ENCODE data around the gene PEX13. TPM values are rescaled to one million over a fixed set of nuclear protein-coding genes. Genes with fewer than 3 reads are reported as not detected.
A peak's percentile ranks its signal among the peaks of the same experiment; 100 is the strongest.
"Not testable (repeated sequence)": the region's sequence is repeated elsewhere in the genome, so short reads cannot be mapped to it uniquely, and the experiment has no call there.

The PEX13 gene
- polyA plus RNA-seq, 4 donors = 27.5 to 31.3 (median 28.9) TPM

DNA sequence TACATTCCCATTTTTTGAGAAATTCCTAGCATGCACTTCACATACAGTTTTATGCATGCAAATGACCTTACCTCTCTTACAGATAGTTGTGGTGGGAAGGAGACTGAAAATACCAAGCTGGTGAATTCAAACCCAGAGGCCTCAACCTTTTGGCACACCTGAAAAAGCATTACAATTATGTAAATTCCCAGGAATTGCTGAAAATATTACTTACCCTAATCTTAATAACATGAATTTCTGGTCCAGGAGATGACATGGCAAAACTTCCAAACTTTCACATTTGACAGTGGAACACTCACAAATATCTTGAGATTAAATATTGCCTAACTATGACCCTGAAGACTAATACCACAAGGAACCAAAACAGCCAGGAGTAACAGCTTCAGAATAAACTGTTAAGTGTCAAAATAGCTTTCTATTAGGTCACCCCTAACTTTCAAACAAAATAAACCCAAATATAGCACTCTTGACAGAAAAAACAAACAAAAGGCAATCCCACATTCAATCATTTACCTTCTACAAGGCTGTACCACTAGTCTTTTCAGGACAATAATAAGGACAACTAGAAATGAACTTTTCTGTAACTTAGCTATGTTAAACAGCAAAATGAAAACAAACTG lies 10.9 kb upstream of the PEX13 start:
- DNase-seq (ENCODE audit: low read depth in 4 of 4, low spot score in 3 of 4) = no peak

DNA sequence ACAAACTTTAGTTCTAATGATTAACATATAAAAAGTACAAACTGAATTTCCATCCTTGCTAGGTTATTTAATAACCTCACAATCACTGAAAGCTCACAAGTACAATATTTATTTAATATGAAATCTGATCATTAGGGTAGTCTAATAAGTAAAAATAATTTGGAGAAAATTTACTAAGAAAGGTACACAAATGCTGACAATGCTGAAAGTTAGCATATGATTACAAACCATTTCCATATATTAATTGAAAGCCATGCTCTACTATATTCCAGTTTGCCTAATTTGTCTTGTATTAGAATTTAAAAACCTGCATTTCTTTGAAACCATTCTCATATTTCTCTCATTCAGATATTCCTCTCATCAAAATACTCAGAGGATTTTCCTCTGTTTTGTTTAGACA lies 8.2 kb upstream of the PEX13 start:
- no peak for DNase-seq (ENCODE audit: low read depth in 4 of 4, low spot score in 3 of 4)

DNA sequence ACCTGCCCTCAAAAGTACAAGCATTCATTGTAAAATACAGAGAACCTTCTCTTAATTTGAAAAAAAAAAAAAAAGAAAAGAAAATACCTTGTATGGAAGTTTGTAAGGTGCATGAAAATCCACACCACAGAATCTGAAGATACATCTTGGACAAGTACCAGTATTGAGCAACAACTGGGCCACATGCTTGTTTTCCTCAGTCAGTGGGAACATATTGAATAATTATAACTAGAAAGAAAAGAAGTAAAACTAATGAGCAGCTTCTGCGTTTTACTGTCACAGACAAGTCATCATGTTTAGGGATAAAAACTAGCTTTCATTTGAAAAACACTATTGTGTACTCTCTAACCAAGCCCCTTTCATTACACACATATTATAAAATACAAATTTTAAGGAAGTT lies 5.8 kb upstream of the PEX13 start:
- no peak for DNase-seq (ENCODE audit: low read depth in 4 of 4, low spot score in 3 of 4)

DNA sequence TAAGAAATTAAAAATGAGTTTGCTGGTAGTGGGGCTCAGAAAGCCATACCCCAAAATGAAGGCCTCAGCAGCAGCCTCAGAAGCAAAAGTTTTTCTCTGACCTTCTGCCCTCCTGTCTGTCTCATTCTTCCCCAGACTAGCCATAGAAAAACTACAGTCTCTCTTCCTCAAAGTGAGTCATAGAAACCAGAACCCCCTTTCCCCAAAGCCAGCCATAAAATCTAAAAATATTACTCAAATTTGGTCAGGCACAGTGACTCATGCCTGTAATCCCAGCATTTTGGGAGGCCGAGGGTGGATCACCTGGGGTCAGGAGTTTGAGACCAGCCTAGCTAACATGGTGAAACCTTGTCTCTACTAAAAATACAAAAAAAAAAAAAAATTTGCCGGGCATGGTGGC lies 5.2 kb upstream of the PEX13 start:
- DNase-seq (ENCODE audit: low read depth in 4 of 4, low spot score in 3 of 4) = not testable (repeated sequence)

DNA sequence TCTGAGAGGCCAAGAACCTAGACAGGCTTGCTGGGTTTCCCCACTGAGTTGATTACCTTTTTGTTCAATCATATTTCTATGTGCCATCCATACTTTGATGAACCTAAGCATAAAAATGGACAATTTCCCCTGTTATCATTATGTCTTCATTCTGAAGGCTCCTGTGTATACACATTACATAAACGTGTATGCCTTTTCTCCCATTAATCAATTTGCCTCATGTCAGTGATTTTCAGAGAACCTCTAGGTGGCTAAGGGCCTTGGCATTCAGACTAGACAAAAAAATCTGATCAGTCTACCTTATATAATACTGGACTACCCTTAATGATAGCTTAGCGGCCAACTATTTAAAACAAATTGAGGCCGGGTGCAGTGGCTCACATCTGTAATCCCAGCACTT lies 4.1 kb upstream of the PEX13 start:
- no peak for DNase-seq (ENCODE audit: low read depth in 4 of 4, low spot score in 3 of 4)

DNA sequence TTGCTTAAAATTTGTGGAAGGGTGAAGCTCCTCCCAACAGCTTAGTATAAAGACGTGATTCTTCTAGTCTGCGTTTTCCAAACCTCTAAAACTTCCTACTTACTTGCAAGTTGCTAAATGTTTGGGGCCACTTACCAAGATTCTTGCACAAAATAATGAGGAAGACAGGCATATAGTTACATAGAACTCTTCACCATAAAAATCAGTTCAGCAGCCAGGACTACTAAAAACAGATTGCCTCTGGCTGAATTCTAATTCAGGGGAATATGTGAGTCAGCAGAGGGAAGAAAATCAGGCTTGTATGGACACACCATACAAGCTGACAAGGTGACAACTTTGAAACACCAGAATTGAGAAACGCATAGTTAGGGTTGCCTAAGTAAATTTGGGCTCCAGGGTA lies 2.8 kb upstream of the PEX13 start:
- no peak for DNase-seq (ENCODE audit: low read depth in 4 of 4, low spot score in 3 of 4)

DNA sequence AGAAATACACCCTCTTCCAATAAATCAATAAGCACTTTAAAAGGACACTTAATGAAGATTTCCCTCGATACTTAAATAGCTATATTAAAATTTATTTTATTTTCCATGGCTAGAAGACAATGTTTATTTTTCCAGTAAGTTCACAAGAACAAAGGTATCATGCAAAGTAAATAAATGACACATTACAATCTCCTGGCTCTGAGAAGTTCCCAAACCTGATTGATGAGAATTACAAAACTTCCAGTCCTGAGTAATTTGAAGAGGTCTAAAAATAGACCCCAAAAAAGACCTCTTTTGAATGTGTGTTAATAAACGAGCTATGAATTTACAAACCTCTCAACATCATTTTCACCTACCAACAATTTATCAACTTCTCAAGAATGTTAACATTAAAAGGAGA lies 1.5 kb upstream of the PEX13 start:
- no peak for DNase-seq (ENCODE audit: low read depth in 4 of 4, low spot score in 3 of 4)

DNA sequence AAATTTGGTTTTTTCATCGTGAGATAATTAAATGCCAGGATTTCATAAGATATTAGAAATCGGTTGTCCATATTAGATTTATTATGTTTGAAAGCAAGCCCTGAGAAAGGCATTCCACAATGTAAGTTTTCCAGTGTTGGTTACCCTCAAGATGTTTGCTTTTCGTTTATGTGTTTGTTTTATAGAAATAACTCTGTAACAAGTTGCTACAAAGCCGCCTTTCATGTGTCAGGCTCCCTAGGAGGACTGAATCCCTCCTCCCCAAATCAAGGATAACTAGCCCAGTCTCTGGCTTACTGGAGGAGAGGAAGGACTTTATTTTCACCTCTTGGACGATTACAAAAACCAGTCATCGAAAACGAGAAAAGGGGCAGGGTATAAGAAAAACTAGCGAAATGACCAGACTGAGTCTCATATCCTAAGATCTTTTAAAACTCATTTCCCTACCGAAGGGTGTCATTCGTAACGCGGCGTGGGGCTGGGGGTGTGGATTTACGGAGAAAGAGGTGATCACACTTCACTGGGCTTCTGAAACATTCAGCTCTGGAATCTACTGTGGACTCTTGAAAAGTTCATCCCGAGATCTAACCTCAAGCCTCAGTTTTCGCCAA lies 1.0 kb upstream of the PEX13 start:
- no peak for DNase-seq (ENCODE audit: low read depth in 4 of 4, low spot score in 3 of 4)

DNA sequence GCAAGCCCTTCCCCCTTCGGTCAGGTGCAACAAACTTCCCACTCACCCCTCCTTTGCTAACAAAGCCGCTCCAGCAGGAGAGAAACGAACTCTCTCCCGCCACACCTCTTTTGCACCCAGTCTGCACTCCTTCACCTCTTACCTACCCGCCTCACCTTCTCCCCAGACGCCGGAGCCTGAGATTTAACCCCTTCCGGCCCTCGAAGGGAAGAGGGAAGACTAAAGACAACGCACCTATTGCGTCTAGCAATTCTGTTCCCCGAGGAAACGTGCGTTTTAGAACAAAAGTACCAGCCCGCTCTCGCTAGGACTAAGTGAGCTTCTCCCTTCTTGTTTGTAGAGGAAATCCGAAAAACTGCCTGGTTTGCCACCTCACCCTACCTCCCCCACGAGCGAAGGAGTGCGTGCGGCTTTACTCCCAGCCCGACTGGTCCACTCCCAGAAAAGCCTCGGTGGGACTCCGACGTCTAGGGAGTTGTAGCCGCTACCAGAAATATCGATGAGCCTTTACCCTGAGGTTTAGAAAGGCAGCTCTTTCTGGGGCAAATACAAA lies 441 bp upstream of the PEX13 start:
- DNase-seq (ENCODE audit: low read depth in 4 of 4, low spot score in 3 of 4) = peak; percentile 69 to 89 (median 76)

DNA sequence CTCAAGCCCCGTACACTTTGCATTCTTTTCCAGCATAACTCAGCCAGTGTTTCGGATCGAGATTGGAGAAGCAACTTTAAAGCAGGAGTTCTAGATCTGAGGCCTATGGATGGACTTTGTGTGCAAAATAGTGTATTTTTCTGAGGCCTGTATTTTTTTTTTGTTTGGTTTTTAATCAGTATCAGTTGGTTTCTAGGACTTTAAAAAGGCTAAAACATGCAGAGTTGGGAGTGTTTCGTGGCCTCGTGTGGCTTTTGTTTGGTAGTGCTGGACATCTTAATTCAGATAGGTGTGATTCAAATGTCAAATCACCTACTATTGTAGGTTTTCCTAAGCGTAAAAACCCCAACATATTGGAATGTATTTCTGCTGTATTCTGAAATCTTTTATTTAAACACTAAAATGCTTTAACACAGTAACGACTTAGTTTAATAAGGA lies 817 bp downstream of the PEX13 start:
- no peak for DNase-seq (ENCODE audit: low read depth in 4 of 4, low spot score in 3 of 4)

DNA sequence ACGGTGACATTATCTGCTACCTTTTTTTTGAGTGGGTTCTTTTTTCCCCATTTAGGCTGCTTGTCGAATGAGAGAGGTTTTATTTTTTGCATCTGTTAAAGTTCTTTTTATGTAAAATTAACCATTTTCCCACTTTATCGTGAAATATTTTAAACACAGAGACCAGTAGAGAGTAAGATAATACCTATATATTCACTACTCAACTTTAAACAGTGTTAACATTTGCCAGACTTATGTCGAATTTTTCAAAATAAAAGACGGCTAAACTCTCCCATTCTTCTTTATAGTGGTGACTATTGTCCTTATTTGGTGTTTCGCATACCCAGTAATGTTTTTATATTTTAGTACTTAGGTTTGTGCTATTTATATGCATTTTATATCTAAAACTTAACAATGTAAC lies 1.3 kb downstream of the PEX13 start:
- DNase-seq (ENCODE audit: low read depth in 4 of 4, low spot score in 3 of 4) = no peak

DNA sequence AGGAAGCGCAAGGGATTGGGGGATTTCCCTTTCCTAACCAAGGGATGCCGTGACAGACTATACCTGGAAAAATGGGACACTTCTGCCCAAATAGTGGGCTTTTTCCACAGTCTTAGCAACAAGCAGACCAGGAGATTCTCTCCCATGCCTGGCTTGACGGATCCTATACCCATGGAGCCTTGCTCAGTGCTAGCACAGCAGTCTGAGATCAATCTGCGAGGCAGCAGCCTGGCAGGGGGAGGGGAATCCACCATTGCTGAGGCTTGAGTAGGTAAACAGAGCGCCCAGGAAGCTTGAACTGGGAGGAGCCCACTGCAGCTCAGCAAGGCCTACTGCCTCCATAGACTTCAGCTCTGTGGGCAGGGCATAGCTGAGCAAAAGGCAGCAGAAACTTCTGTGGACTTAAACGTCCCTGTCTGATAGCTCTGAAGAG lies 3.7 kb downstream of the PEX13 start:
- no peak for DNase-seq (ENCODE audit: low read depth in 4 of 4, low spot score in 3 of 4)

DNA sequence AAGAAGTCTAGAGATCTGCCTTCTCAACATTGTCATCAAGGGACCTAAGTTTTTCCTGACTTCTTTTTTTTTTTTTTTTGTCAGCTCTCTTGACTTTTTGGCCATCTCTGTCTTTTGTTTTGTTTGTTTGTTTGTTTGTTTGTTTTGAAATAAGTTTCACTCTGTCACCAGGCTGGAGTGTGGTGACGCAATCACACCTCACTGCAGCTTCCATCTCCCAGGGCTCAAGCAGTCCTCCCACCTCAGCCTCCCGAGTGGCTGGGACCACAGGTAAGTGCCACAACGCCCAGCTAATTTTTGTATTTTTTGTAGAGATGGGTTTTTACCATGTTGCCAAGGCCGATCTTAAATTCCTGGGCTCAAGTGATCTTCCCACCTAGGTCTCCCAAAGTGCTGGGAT lies 6.2 kb downstream of the PEX13 start:
- DNase-seq (ENCODE audit: low read depth in 4 of 4, low spot score in 3 of 4) = no peak

DNA sequence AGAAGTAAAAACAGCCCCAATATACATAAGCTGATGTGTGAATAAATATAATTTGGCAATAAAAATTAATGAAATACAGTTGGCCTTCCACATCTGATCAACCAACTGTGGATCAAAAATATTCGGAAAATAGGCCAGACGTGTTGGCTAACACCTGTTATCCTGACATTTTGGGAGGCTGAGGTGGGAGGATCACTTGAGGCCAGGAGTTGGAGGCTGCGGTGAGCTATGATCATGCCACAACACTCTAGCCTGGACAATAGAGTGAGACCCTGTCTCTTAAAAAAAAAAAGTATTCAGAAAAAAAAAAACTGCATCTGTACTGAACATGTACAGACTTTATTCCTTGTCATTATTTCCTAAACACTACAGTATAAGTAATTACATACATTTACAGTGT lies 12.0 kb downstream of the PEX13 start:
- DNase-seq (ENCODE audit: low read depth in 4 of 4, low spot score in 3 of 4) = no peak

DNA sequence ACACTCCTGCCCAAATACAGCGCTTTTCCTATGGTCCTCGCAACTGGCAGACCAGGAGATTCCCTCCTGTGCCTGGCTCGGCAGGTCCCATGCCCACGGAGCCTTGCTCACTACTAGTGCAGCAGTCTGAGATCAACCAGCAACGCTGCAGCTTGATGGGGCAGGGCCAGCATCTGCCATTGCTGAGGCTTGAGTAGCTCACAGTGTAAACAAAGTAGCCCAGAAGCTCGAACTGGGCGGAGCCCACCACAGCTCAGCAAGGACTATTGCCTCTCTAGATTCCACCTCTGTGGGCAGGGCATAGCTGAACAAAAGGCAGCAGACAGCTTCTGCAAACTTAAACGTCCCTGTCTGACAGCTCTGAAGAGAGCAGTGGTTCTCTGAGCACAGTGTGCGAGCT lies 17.1 kb downstream of the PEX13 start:
- DNase-seq (ENCODE audit: low read depth in 4 of 4, low spot score in 3 of 4) = not testable (repeated sequence)

DNA sequence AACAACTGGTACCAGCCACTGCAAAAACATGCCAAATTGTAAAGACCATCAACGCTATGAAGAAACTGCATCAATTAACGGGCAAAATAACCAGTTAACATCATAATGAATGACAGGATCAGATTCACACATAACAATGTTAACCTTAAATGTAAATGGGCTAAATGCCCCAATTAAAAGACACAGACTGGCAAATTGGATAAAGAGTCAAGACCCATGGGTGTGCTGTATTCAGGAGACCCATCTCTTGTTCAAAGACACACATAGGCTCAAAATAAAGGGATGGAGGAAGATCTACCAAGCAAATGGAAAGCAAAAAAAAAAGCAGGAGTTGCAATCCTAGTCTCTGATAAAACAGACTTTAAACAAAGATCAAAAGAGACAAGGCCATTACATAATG lies 19.1 kb downstream of the PEX13 start:
- not testable (repeated sequence) for DNase-seq (ENCODE audit: low read depth in 4 of 4, low spot score in 3 of 4)

DNA sequence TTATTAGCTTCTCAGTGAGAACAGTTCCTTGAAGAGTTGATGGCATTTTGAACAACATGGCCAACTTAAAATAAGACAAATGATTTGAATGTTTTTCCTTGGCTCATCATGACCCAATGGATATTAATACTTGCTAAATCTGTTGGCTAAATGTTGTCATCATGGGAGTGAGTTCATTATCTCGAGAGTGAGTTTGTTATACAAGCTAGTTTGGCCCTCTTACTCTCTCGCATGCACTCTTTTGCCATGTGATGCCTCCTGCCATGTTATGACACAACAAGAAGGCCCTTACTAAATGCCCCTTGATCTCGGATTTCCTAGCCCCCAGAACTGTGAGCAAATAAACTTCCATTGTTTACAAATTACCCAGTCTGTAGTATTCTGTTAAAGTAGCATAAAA lies 25.3 kb downstream of the PEX13 start:
- no peak for DNase-seq (ENCODE audit: low read depth in 4 of 4, low spot score in 3 of 4)

DNA sequence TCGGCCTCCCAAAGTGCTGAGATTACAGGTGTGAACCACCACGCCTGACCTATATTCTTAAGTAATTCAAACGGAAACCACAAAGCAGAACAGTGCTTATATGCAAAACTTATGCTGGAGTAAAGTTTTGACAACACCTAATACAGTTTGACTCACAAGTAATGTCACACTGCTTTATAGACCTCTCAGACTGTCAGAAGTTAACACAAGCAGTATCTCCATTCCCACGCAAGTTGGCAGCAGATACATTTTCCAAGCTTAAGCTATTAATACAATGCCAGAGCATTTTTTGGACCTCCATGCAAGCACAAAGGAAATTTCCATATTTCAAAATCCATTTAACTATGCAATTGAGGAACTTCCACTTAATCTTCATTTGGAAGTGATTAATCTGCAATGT lies 27.1 kb downstream of the PEX13 start:
- no peak for DNase-seq (ENCODE audit: low read depth in 4 of 4, low spot score in 3 of 4)

DNA sequence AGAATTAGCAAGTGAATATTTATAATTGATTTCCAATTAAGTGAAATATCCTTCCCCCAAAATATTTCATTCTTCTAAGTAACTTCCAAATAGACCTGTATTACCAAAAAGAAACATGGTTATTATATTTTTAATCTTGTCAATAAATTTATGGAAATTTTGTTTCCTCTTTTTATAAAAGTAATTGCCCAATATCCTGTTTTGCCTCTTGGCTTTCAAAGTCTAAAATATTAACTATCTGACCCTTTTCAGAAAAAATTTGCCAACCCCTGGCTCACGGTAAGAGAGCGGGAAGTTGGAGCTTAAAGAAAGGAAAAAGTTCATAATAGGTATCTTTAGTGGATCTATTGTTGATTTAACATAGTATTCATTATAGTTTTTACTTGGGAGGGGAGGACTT lies 27.7 kb downstream of the PEX13 start:
- DNase-seq (ENCODE audit: low read depth in 4 of 4, low spot score in 3 of 4) = no peak

DNA sequence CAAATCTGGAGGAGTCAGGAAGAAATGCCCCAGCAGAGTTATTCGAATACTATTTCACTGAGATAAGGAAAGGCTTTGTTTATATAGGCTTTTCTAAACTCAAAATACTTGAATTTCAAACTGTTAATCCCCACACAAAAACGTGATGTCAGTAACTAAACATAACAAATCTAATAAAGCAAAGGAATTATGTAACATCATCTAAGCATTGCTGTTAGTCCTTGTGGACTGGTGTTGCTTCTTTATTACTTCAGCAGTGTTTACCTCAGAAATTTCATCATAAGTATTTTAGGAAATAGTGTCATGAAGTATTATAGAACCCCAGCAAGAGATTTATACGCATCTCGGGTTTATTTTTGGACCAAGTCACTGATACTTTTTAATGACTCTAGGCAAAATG lies 28.5 kb downstream of the PEX13 start:
- DNase-seq (ENCODE audit: low read depth in 4 of 4, low spot score in 3 of 4) = no peak

DNA sequence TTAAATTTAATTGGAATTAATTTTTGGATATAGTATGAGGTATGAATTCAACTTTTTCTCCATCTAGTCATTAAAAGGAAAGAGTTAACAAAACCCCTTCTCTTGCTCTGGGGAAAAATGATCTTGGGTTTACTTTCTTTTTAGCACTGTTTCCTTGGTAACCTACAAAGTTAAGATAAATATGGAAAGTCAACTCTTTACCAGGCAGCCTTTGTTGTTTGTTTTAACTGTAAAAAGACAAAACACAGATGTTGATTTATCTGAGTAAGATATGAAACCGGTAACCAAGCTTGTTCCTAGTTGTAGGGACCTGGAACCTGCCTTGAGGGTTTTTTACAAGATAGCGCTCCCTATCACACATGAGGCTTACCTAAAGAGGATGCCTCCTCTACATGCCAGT lies 38.0 kb downstream of the PEX13 start:
- DNase-seq (ENCODE audit: low read depth in 4 of 4, low spot score in 3 of 4) = no peak

DNA sequence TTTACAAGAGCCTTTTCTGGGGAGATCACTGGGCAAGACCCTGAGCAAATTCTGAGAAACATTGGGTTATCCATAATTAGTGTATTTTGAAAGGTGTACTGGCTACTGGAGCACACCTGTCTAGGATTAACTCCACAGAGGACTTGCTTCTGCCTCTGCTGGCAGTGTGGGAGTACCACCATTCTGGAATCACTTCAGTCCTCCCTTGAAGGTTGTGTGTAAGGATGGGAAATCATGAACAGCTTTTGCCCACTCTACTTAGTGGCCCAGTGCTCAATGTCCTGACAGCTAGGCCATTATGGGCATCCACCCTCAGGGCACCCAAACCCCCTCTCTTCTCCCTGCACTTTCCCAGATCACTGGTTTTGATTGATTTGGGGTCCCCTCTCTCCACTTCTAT lies 40.0 kb downstream of the PEX13 start:
- no peak for DNase-seq (ENCODE audit: low read depth in 4 of 4, low spot score in 3 of 4)

DNA sequence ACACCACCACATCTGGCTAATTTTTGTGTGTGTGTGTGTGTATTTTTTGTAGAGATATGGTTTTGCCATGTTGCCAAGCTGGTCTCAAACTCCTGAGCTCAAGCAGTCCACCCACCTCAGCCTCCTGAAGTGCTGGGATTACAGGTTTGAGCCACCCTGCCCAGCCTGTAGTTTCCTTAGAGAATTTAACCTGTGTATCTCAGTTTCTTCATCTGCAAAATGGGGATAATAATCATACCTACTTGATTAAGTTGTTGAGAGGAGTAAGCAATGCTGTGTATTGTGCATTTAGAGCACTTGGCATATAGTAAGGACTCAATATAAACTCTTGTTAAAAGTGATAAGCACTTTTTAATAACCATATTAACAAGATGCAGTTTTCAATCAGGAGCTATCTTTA lies 41.9 kb downstream of the PEX13 start:
- DNase-seq (ENCODE audit: low read depth in 4 of 4, low spot score in 3 of 4) = no peak

Data from left renal pelvis (tissue), 4 donors.